Measurements from ENCODE around the gene HCFC1. TPM values are rescaled to one million over a fixed set of nuclear protein-coding genes. Genes with fewer than 3 reads are reported as not detected.

Gene HCFC1
- total RNA-seq: 10 to 100 TPM; 15.2 to 32.5 (median 19.7) TPM
- long read RNA-seq, partial matches to known transcripts: 0 of 1 reads
- long read RNA-seq, other reads (novel, unspliced or antisense): 1 of 1 reads

DNA sequence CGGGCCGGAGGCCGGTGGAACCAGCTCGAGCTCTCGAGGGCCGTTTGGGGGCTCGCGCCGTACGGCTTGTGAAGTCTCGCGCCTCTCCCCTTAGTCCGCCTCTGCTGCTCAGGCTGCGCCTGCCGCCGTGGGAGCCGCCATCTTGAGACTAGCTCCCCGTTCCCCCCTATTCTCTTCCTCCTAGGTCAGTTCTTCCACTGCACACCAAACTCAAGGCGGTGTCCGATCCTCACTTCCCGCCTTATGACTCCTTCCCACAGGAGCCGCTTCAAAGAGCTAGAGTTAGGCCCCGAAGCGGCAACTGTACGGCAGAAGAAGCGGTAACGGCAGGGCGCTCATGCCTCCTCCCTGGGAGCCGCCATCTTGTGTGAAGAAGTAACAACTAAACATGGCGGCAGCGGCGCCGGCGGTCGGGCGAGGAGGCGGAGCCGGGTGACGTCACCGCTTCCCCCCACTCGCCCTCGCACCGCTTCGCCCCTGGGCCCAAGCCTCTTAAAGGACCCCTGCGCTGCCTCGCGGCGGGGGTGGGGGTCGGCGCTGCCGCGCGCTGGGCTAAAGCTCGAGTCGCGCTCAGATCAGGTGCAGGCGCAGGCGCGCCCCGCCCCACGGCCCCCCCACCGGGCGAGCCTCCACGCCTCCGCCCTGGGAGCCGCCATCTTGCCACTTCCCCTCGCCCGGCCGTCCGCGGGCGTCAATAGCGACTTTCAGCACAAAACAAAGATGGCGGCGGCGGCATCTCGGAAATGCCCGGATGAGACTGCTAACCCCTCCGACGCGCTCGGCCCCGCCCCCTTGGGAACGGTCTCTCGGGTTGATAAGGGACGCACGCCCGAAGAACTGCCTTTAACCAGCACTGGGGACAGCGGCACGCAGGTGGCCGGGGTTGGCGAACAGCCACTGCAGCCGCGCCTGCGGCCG is at the start of gene HCFC1:
TSS of gene HCFC1 (minus strand) at position 369 of the 918 bp plus-strand sequence. CDS start 978 bp downstream, outside the sequence.
- H3K9me3 ChIP-seq: no peaks in the 10 kb centered on the region
- peaks cover 0 to 55% (median 2%) of the 10 kb centered on the region in 4 donors for H3K4me1 ChIP-seq
- TF ChIP-seq POLR2A (IDR thresholded peaks at IDR 0.05): peak; percentile 59
- TF ChIP-seq, protein P1, sequence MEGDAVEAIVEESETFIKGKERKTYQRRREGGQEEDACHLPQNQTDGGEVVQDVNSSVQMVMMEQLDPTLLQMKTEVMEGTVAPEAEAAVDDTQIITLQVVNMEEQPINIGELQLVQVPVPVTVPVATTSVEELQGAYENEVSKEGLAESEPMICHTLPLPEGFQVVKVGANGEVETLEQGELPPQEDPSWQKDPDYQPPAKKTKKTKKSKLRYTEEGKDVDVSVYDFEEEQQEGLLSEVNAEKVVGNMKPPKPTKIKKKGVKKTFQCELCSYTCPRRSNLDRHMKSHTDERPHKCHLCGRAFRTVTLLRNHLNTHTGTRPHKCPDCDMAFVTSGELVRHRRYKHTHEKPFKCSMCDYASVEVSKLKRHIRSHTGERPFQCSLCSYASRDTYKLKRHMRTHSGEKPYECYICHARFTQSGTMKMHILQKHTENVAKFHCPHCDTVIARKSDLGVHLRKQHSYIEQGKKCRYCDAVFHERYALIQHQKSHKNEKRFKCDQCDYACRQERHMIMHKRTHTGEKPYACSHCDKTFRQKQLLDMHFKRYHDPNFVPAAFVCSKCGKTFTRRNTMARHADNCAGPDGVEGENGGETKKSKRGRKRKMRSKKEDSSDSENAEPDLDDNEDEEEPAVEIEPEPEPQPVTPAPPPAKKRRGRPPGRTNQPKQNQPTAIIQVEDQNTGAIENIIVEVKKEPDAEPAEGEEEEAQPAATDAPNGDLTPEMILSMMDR (IDR thresholded peaks at IDR 0.05): no peak
- 10% methylated on average over 43 of the region's 96 CpGs for WGBS (ENCODE audit: insufficient coverage, low coverage, low lambda C conversion rate, missing lambda C conversion rate)
- peak within 1 kb of the TSS; percentile 55 to 95 (median 77) for H3K4me3 ChIP-seq
- no peaks in the 10 kb centered on the region for H3K36me3 ChIP-seq
- peak within 1 kb of the TSS; percentile 98 to 99 (median 98) for H3K27ac ChIP-seq
- intact Hi-C loops (cut with DNase I): no loop called here
- peak; percentile 56 to 71 (median 69) for ATAC-seq
- no peaks in the 10 kb centered on the region for H3K27me3 ChIP-seq
- peak; percentile 90 to 96 (median 95) for DNase-seq

DNA sequence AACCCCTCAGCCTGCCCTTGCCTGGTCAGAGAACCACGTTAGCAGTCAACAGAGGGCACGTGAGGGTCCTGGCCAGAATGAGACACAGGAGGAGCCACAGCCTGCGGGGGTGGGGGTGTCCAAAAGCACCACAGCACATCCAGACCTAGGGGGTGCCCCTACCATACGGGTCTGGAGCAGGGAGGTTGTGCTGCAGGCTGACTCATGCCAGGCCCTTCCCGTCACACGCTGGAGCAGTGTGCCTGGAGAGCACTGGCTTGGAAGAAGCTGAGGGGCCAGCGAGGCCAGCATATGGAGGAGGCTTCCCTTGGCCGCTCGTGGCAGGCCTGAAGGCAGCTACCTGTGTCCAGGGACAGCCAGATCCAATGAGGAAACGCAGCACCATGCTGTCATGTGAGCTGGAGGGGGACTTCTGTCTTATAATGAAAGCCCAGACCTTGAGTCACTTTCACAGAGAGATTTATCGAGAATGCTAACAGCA is 49.6 kb upstream of the HCFC1 start:
- H3K36me3 ChIP-seq: peaks cover 0 to 5% (median 0%) of the 10 kb centered on the region in 4 donors
- WGBS (ENCODE audit: insufficient coverage, low coverage, low lambda C conversion rate, missing lambda C conversion rate): 71% methylated on average over 4 of the region's 11 CpGs
- ATAC-seq (no peak), DNase-seq (no peak)
- no peaks in the 10 kb centered on the region for H3K27me3 ChIP-seq
- peaks cover 0 to 2% (median 0%) of the 10 kb centered on the region in 4 donors for H3K4me1 ChIP-seq
- TF ChIP-seq, protein P1 (IDR thresholded peaks at IDR 0.05): no peak
- TF ChIP-seq POLR2A (IDR thresholded peaks at IDR 0.05): no peak
- H3K4me3 ChIP-seq: no peak overlapping the region
- H3K27ac ChIP-seq: no peak overlapping the region
- intact Hi-C loops (cut with DNase I): no loop called here
- H3K9me3 ChIP-seq: no peaks in the 10 kb centered on the region

DNA sequence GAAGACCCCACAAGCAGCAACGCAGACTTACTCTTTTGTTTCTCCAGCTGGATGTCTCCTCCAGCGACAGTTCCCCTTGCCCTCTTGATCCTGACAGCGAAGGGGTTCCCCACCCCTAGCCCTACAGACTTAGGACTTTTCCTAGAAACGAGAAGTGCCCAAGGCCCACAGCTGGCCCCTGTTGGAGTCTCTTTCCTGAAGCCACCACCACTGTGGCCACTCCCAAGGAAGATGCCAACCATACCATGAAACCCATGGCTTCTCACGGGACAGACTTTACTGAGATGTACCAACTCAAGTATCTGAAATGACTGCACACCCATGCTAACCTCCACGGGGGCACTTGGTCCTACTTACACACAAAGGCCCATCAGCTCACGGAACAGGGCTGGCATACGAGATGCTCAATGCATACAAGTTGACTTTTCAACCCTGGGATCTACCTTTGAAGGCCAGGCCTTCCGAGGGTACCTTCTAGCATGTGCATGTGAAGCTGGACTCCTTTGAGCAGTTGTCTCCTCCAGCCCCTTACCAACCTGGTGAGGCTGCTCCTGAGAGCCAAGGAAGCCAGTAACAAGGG is 49.0 kb upstream of the HCFC1 start:
- H3K27ac ChIP-seq: peak overlapping the region; percentile 74 to 84 (median 78)
- H3K36me3 ChIP-seq: peaks cover 0 to 5% (median 0%) of the 10 kb centered on the region in 4 donors
- no peak for DNase-seq
- 59% methylated on average over 6 of the region's 9 CpGs for WGBS (ENCODE audit: insufficient coverage, low coverage, low lambda C conversion rate, missing lambda C conversion rate)
- H3K27me3 ChIP-seq: no peaks in the 10 kb centered on the region
- H3K9me3 ChIP-seq: no peaks in the 10 kb centered on the region
- no peak for TF ChIP-seq POLR2A (IDR thresholded peaks at IDR 0.05)
- intact Hi-C loops (cut with DNase I): no loop called here
- ATAC-seq: peak in 1 of 4 donors; percentile 5
- H3K4me3 ChIP-seq: peak overlapping the region; percentile 47 to 59 (median 50)
- peaks cover 0 to 2% (median 0%) of the 10 kb centered on the region in 4 donors for H3K4me1 ChIP-seq

DNA sequence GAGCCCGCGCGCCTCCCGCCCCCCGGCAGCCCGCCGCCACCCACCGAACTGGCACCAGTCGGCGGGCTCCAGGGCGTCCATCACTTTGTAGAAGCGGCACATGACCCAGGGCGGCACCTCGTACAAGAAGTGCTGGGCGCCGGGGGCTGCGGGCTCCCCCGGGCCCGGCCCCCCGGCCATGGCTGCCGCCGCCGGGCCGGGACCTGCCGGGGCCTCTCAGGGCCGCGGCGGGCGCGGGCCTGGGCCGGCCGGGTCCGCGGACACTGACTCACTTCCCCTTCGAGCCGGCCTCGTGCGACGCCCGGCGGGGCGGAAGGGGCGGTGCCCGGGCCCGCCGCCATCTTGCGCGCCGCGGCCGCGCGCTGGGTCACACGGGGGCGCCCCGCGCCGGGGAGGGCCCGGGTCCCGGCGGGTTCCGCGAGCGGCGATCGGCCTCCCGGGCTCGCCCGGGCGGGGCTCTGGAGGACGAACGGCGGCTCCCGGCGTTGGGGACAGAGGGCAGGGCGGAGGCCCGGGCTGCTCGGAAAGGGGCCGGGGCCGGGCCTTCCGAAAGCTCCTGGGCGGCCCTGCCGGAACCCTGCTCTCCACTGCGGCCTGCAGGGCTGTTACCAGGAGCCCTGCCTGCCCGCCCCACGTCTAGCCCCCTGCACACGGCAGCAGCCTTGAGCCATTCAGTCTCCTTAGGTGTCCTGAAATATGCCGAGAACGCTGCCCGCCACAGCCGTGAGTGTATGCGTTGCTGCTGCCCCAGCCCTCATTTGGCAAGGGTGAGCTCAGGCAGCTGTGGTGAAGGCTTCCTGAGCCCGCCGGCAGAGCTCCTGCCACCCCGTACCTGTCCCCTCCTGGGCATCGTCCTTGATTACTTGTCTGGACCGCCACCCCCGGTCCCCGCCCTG is 48.3 kb upstream of the HCFC1 start, which contains the start of gene IRAK1:
TSS of gene IRAK1 (minus strand) at position 270 of the 896 bp plus-strand sequence. CDS start at position 180, 90 bp downstream.
- H3K4me1 ChIP-seq: peaks cover 0 to 2% (median 0%) of the 10 kb centered on the region in 4 donors
- H3K27me3 ChIP-seq: no peaks in the 10 kb centered on the region
- ATAC-seq: peak; percentile 73 to 81 (median 76)
- peak; percentile 60 to 72 (median 68) for DNase-seq
- H3K4me3 ChIP-seq: peak within 1 kb of the TSS; percentile 48 to 59 (median 50)
- peaks cover 0 to 5% (median 0%) of the 10 kb centered on the region in 4 donors for H3K36me3 ChIP-seq
- intact Hi-C loops (cut with DNase I): no loop called here
- no CpG with 5 or more reads among the region's 99 CpGs for WGBS (ENCODE audit: insufficient coverage, low coverage, low lambda C conversion rate, missing lambda C conversion rate)
- H3K27ac ChIP-seq: peak within 1 kb of the TSS; percentile 74 to 84 (median 78)
- TF ChIP-seq POLR2A (IDR thresholded peaks at IDR 0.05): peak; percentile 54
- TF ChIP-seq, protein P1 (IDR thresholded peaks at IDR 0.05): peak in 1 of 4 donors; percentile 8
- no peaks in the 10 kb centered on the region for H3K9me3 ChIP-seq

Measured in right lobe of liver (tissue), 6 donors.